BJ (cell line): ENCODE results near the gene ANKH. TPM values are rescaled to one million over a fixed set of nuclear protein-coding genes. Genes with fewer than 3 reads are reported as not detected.
"Not testable (repeated sequence)": the region's sequence is repeated elsewhere in the genome, so short reads cannot be mapped to it uniquely, and the experiment has no call there.

Source experiments
- CTCF ChIA-PET: fragments of 350-600 bp; formaldehyde crosslinking; extraction: SDS; loops from one replicate; lab custom pipeline; 2021; ENCODE audit warnings: antibody characterized with exemption, inconsistent platforms; lab: Yijun Ruan, JAX
- POLR2A ChIA-PET: fragments of 300-600 bp; sonication (Branson Sonifier 250); formaldehyde crosslinking; extraction: SDS; loops from one replicate; lab custom pipeline; 2021; ENCODE audit warnings: antibody characterized with exemption; lab: Charles Lee
- DNase-seq: peaks from one replicate; pipeline ENCODE4 v3.0.0-alpha.2; 2011; ENCODE audit warnings: low read depth
- H3K27me3 ChIP-seq: 2 replicates; pipeline ENCODE4 v1.6.0; 2011; ENCODE audit warnings: low read length; ENCODE audit not compliant: control insufficient read depth, insufficient read depth
- H3K36me3 ChIP-seq: 2 replicates; pipeline ENCODE4 v1.5.1; 2011; ENCODE audit warnings: low read length; ENCODE audit not compliant: control insufficient read depth, insufficient read depth
- H3K4me3 ChIP-seq: 2 replicates; pipeline ENCODE4 v1.5.1; 2011; ENCODE audit warnings: low read depth, mild to moderate bottlenecking, control low read depth, low read length
- CTCF ChIP-seq: IDR thresholded peaks from 2 replicates; pipeline ENCODE4 v1.5.1; 2011; ENCODE audit warnings: low read depth, mild to moderate bottlenecking, control low read depth, inconsistent platforms, low read length, moderate library complexity; ENCODE audit not compliant: insufficient read depth
- polyA minus RNA-seq: library from RNA; depleted of rRNA, polyadenylated mRNA; stranded (reverse); fragments of >200 nt; gene quantifications from 2 replicates; pipeline ENCODE4 v1.2.3, GENCODE V29; 2011; rRNA and poly(A)+ RNA removed
- polyA plus RNA-seq: library from polyadenylated mRNA; depleted of rRNA; stranded (reverse); fragments of >200 nt; gene quantifications from 2 replicates; pipeline ENCODE4 v1.2.3, GENCODE V29; 2011; rRNA removed

Gene ANKH
- 37.7 and 65.3 TPM in 2 replicates for polyA plus RNA-seq
- 53.3 and 59.8 TPM in 2 replicates for polyA minus RNA-seq

GRCh38 chr5:14871214-14872069, at the start of gene ANKH:
Gene ANKH (minus strand): TSS chr5:14871778. CDS start chr5:14871447, 331 bp downstream.
- ChIA-PET POLR2A (interaction anchor here (0.6 to 0.8 kb wide), 2 partner anchors 24 to 261 kb away, joined by 3 to 10 read pairs; no protein-coding TSS in a partner anchor), CTCF (interaction anchor here (0.5 to 2.6 kb wide), 14 partner anchors 8 to 145 kb away, joined by 3 to 19 read pairs (median 3); no protein-coding TSS in a partner anchor)
- no peak for TF ChIP-seq CTCF
- Histone ChIP-seq H3K27me3 (no peaks in the 10 kb centered on the region), H3K36me3 (no peaks in the 10 kb centered on the region), H3K4me3 (peak within 1 kb of the TSS; percentile 84)
- DNase-seq = no peak

- no peak for DNase-seq
- Histone ChIP-seq H3K36me3 (no peaks in the 10 kb centered on the region), H3K27me3 (no peaks in the 10 kb centered on the region), H3K4me3 (no peak overlapping the region)
- TF ChIP-seq CTCF = no peak
- CTCF ChIA-PET = interaction anchor here (1.3 kb wide), 1 partner anchor 25 kb away, joined by 3 read pairs; no protein-coding TSS in a partner anchor
- POLR2A ChIA-PET = no interaction called here
Observed at GRCh38 chr5:14920121-14920520, 48.5 kb upstream of the ANKH start.

DNA sequence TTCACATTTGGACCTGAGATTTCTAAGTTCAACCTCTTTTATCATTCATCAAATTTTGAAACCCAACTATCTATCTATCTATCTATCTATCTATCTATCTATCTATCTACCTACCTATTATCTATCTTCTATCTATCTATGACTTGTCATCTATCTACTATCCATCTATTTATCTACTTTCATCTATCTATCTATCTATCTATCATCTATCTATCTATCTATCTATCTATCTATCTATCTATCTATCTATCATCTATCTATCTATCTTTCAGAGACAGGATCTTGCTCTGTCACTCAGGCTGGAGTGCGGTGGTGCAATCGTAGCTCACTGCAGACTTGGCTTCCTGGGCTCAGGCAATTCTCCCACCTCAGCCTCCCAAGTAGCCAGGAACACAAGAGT, 47.5 kb upstream of the ANKH start:
- POLR2A ChIA-PET, H3K36me3 ChIP-seq, H3K27me3 ChIP-seq, DNase-seq, H3K4me3 ChIP-seq: not testable (repeated sequence)
- CTCF ChIA-PET = interaction anchor here (1.0 kb wide), 1 partner anchor 12 kb away, joined by 3 read pairs; no protein-coding TSS in a partner anchor

DNA sequence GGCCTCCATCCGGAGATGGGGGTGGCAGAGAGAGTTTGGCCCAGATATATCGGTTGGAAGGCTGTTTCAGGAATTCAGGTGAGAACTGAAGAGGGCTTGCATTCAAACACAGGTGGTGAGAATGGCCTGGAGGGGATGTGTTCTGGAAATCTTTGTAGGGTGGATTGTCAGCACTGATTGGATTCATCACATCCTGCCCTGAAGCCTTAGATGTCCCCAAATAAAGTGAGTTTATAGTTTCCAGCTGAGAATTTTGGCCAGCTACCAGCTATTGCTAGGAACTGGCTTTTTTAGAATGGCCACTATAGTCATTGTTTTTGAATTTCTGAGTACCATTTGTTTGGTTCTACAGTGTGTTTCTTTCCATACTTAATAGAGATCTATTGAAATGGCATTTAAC, 46.1 kb upstream of the ANKH start:
- H3K4me3 ChIP-seq = no peak overlapping the region
- H3K36me3 ChIP-seq = no peaks in the 10 kb centered on the region
- DNase-seq = no peak
- ChIA-PET CTCF (interaction anchor here (1.0 kb wide), 1 partner anchor 14 kb away, joined by 3 read pairs; no protein-coding TSS in a partner anchor), POLR2A (interaction anchor here (0.6 kb wide), 1 partner anchor 807 kb away, joined by 3 read pairs; no protein-coding TSS in a partner anchor)
- no peaks in the 10 kb centered on the region for H3K27me3 ChIP-seq
- TF ChIP-seq CTCF = no peak

DNA sequence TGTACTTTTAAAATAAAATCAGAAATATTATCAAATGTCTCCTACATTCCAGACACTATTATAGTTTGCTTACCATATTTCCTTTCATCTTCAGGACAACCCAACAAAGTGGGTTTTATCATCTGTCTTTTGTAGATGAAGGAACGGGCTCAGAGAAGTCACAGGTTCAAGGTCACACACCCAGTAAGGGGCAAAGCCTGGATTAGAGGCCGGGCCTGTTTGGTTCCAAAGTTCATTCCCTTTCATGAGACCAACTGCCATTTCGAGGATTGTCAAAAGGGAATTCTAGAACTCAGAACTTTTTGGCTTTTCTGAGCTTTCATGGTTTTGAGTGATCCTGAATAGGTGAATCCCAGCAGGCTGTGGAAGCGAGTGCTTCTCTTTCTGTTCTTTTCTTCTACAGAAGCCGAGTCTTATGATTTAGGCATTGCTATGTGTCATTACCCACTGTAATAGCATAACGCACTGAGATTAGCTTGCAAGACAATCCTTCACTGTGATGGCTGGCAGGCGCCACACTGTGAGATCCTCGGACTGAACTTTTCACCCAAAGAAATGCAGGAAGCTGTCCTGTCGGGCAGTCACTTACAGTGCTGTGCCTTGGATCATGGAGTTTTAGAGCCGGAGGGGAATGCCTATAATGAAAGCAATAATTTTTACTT, 43.8 kb upstream of the ANKH start:
- no peak overlapping the region for H3K4me3 ChIP-seq
- POLR2A ChIA-PET = interaction anchor here (0.6 kb wide), 1 partner anchor 232 kb away, joined by 5 read pairs; no protein-coding TSS in a partner anchor
- DNase-seq = no peak
- no peaks in the 10 kb centered on the region for H3K27me3 ChIP-seq
- H3K36me3 ChIP-seq = no peaks in the 10 kb centered on the region
- no peak for TF ChIP-seq CTCF
- CTCF ChIA-PET = no interaction called here
